ENCODE data around the gene BPHL.

- TF ChIP-seq POU2F2 (IDR thresholded peaks at IDR 0.05; ENCODE audit: low read depth, low read length) (no peak), POLR2A (IDR thresholded peaks at IDR 0.05; ENCODE audit: low read depth, low read length) (no peak)
Observed at GRCh38 chr6:3190056-3190455, 71.5 kb downstream of the BPHL start.
